LNCaP clone FGC (cell line): ENCODE measurements around the gene HSPA12A.

ENCODE experiments used
- DNase-seq: peaks from one replicate; pipeline ENCODE4 v3.0.0-alpha.2; 2011; ENCODE audit warnings: low read depth
- H3K4me3 ChIP-seq: 2 replicates; pipeline ENCODE4 v1.5.1; 2011; ENCODE audit warnings: mild to moderate bottlenecking, low read depth, low read length, control low read depth
- TF ChIP-seq, protein P1 (sequence below): IDR thresholded peaks from 2 replicates; pipeline ENCODE4 v1.5.1; 2012; ENCODE audit warnings: mild to moderate bottlenecking; ENCODE audit not compliant: control insufficient read depth, insufficient read depth; ENCODE audit errors: extremely low read depth

HSPA12A gene

DNA sequence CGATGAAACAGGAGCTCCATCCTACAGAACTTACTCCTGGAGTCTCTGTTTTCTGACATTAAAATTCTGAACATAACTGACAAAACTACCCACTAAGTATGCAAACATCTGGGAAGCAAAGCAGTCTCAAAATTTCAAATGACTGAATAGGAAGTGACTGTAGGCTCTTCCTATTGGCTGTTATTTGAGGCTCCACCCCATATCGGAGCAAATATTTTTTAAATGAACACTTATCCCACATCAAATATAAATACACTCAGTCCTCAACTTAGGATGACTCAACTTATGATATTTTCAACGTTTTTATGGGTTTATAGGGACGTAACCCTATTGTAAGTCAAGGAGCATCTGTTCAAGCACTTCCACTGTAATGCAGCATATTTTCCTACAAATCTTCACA lies 8.8 kb downstream of the HSPA12A start:
- DNase-seq, result no peak
- TF ChIP-seq, protein P1, sequence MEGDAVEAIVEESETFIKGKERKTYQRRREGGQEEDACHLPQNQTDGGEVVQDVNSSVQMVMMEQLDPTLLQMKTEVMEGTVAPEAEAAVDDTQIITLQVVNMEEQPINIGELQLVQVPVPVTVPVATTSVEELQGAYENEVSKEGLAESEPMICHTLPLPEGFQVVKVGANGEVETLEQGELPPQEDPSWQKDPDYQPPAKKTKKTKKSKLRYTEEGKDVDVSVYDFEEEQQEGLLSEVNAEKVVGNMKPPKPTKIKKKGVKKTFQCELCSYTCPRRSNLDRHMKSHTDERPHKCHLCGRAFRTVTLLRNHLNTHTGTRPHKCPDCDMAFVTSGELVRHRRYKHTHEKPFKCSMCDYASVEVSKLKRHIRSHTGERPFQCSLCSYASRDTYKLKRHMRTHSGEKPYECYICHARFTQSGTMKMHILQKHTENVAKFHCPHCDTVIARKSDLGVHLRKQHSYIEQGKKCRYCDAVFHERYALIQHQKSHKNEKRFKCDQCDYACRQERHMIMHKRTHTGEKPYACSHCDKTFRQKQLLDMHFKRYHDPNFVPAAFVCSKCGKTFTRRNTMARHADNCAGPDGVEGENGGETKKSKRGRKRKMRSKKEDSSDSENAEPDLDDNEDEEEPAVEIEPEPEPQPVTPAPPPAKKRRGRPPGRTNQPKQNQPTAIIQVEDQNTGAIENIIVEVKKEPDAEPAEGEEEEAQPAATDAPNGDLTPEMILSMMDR, result no peak
- no peak overlapping the region for H3K4me3 ChIP-seq

DNA sequence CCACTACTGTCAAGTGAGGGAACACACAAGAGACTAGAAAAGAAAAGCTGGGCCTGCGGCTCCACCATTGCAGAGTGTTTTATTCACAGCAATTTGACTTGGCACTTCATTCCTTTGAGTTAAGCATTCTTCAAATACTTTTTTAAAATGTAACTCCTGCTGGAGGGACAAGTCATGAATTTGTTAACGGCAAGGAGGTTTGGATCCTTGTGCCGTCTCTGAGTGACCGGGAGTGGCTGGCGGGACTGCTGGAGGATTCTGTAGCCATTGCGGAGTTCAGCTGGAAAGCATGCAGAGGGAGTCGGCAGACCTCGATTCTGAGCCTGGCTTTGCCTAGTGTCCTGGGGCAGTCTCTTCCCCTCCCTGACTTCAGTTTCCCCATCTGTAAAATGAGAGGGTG lies 9.8 kb downstream of the HSPA12A start:
- TF ChIP-seq, protein P1, result no peak

DNA sequence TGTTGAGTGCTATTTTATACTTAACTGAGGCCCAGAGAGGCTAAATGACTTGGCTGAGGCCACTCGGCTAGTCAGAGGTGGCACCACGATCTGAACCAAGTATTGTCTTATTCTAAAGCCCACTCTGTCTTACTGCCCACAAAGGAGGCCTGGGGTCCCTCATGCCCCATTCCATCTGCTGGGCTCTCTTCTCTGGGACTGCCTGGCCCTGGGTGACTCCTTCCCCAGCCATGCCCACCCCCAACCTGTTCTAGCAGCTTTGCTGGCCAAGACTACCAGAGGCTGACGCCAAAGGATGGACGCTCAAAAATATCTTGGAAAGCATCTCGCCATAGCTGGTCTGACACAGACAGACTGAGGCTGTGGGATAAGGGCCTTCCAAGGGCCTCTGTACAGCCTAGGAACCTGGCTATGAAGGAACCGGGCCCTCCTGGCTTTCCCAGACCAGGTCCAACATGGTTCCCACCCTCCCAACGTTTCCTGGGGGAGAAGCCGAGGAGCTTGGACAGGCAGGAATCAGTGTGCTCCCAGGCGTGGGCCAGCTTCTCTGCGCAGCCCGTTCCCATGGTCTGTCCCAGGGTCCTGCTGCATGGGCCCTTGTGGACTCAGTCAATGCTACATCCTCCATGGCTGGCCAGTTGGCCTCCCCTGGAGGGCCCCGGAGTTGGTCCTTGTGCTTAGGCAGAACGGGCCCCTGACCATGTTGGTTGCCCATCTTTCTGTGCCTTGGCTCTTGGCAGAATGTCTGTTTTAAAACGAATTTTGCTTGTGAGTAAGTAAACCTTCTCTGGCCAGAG lies 11.7 kb downstream of the HSPA12A start:
- no peak for DNase-seq

More for the DNA sequence above, 9.8 kb downstream of the HSPA12A start:
- no peak overlapping the region for H3K4me3 ChIP-seq
- no peak for DNase-seq

DNA sequence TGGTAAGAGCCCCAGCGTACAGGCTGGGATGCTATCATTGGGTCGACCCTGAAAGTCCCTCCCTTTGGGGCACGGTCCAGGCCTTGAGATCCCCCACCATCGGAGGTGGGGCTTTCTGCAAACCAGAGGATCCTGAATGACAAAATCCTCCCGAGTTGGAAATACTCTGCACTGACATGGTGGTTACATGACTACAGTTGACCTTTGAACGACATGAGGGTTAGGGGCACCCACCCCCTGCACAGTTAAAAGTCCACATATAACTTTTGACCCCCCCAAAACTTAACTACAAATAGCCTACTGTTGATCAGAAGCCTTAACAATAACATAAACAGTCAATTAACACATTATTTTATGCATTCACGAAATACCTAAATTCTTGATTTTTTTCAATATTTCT lies 13.1 kb downstream of the HSPA12A start:
- TF ChIP-seq, protein P1, result no peak
- no peak for DNase-seq
- H3K4me3 ChIP-seq, result no peak overlapping the region

More for the DNA sequence above, 11.7 kb downstream of the HSPA12A start:
- TF ChIP-seq, protein P1, result no peak
- no peak overlapping the region for H3K4me3 ChIP-seq

DNA sequence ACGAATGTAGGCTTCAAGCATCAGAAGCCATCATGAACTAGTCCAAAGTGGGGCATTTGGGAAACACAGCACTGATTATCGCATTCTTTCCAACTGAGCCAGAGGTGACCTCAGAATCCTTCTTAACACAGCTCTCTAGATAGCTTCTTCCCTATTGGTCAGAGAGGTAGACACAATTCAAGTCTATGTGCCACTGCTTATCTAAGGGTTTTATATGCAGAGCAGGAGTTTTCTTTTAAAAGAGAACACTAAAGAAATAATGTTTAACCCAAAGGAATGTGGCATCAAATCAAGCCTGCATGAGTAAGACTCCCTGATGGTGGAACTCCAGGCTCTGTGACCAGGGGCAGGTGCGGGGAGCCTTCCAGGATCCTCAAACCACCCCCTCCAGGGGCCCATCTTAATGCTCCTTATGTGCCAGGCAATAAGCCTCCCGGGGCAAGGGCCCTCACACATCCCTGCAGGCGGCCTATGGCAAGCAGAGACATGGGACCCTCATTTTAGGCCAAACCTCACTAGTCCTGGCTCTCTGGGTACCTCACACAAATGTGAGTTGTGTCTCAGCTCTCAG lies 13.8 kb downstream of the HSPA12A start:
- no peak for DNase-seq
- TF ChIP-seq, protein P1, result no peak

DNA sequence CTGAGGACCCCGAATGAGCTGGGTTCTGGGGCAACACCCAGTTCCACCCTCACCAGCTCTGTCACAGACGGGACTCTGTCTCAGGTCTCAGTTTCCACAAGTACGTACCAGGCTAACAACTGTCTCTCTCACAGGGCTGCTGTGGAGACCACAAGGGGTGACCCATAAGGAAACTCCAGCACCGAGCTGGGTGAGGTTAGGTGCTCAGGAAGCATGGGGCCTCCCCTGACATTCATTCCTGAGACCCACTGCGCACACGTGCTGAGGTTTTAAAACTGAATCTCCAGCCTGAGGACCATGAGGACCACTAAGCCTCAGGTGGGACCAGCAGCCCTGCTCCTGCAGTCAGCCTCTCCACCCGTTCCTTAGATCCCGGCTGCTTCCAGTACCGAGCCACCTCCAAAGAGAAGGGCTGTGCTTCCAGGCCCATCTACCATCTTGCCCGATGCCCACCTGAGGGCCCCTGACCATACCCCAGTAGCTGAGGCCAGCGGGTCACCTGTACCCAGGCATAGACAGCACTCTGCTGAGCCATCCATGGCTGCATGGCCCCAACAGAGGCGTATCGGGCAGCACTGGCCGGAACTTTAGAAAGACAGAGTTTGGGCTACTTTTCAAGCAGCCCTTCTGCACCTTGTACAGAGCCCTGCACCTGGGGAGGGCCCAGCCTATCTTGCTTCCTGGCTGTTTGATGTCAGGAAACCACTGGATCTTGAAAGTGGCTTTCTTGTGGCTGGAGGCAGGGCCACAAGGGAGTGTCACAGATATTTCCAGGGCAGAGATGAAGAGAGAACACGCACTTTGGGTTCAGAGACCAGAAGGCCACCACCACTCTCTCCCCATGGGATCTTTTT lies 18.7 kb downstream of the HSPA12A start:
- TF ChIP-seq, protein P1, result no peak
- no peak overlapping the region for H3K4me3 ChIP-seq
- no peak for DNase-seq

More for the DNA sequence above, 13.8 kb downstream of the HSPA12A start:
- H3K4me3 ChIP-seq, result no peak overlapping the region
